GM12892 (cell line): ENCODE results near the gene M6PR.
"Not testable (repeated sequence)": the region's sequence is repeated elsewhere in the genome, so short reads cannot be mapped to it uniquely, and the experiment has no call there.

Experiments used
- POLR2A ChIP-seq: IDR thresholded peaks from 2 replicates; pipeline ENCODE4 v1.6.1; 2011; ENCODE audit warnings: low read depth, low read length, control low read depth
- POLR2AphosphoS5 ChIP-seq: IDR thresholded peaks from 2 replicates; pipeline ENCODE4 v1.6.1; 2011; ENCODE audit warnings: low read depth, low read length, control low read depth
- TAF1 ChIP-seq: IDR thresholded peaks from 2 replicates; pipeline ENCODE4 v1.6.1; 2011; ENCODE audit warnings: low read depth, mild to moderate bottlenecking, control low read depth, low read length, borderline replicate concordance

DNA sequence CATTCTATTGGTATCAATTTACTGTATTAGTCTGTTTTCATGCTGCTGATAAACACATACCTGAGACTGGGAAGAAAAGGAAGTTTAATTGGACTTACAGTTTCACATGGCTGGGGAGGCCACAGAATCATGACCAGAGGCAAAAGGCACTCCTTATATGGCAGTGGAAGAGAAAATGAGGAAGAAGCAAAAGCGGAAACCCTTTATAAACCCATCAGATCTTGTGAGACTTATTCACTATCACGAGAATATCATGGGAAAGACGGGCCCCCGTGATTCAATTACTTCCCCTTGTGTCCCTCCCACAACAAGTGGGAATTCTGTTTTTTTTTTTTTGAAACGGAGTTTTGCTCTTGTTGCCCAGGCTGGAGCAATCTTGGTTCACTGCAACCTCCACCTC, 46.7 kb downstream of the M6PR start:
- TF ChIP-seq TAF1, POLR2AphosphoS5, POLR2A: not testable (repeated sequence)
